GM21526 (cell line): Measurements from ENCODE around the gene FYN.

ENCODE experiments used
- ATAC-seq: cut with Tn5 transposase; IDR thresholded peaks from one replicate; pipeline ENCODE4 v1.9.1; 2021; ENCODE audit warnings: moderate library complexity; ENCODE audit not compliant: unreplicated experiment, low FRiP score

FYN gene

GRCh38 chr6:111812060-111813038, 60.9 kb downstream of the FYN start:
- ATAC-seq: no peak

GRCh38 chr6:111810294-111811131, 62.7 kb downstream of the FYN start:
- no peak for ATAC-seq

- no peak for ATAC-seq
These were observed 63.5 kb downstream of the FYN start for GRCh38 chr6:111809766-111810165.

- no peak for ATAC-seq
These were observed 64.0 kb downstream of the FYN start for GRCh38 chr6:111809264-111809663.

- no peak for ATAC-seq
These were observed 64.8 kb downstream of the FYN start for GRCh38 chr6:111808493-111808892.

- ATAC-seq: no peak
These were observed 66.4 kb downstream of the FYN start for GRCh38 chr6:111806561-111807497.

- ATAC-seq: no peak
These were observed 67.1 kb downstream of the FYN start for GRCh38 chr6:111806165-111806547.

GRCh38 chr6:111805511-111806164, 67.6 kb downstream of the FYN start:
- ATAC-seq: peak; percentile 41

GRCh38 chr6:111804627-111805235, 68.5 kb downstream of the FYN start:
- no peak for ATAC-seq

- ATAC-seq: no peak
These were observed 69.4 kb downstream of the FYN start for GRCh38 chr6:111803804-111804203.

- no peak for ATAC-seq
These were observed 69.9 kb downstream of the FYN start for GRCh38 chr6:111803371-111803770.

- ATAC-seq: no peak
These were observed 70.4 kb downstream of the FYN start for GRCh38 chr6:111802720-111803330.

- ATAC-seq: no peak
These were observed 71.2 kb downstream of the FYN start for GRCh38 chr6:111802015-111802414.

- no peak for ATAC-seq
These were observed 72.4 kb downstream of the FYN start for GRCh38 chr6:111800821-111801220.

- ATAC-seq: no peak
These were observed 72.9 kb downstream of the FYN start for GRCh38 chr6:111800259-111800765.

GRCh38 chr6:111799576-111800258, 73.5 kb downstream of the FYN start:
- ATAC-seq: no peak

GRCh38 chr6:111798281-111798725, 74.9 kb downstream of the FYN start:
- no peak for ATAC-seq

- no peak for ATAC-seq
These were observed 76.8 kb downstream of the FYN start for GRCh38 chr6:111796310-111796918.
